Measurements from ENCODE around the gene LRCH3. TPM values are rescaled to one million over a fixed set of nuclear protein-coding genes. Genes with fewer than 3 reads are reported as not detected.

The LRCH3 gene
- total and polyA plus RNA-seq, 2 of the 13 experiments (the other 11 are each of a cell fraction or from before 2014, with no cell fraction given): 25.5 to 103 TPM

GRCh38 chr3:197878427-197878826 lies 87.4 kb downstream of the LRCH3 start:
- CTCF ChIA-PET (ENCODE audit: low intra/inter-chr PET ratio, low total read pairs): no interaction called here
- H3K9ac ChIP-seq (ENCODE audit: insufficient read depth, low read depth, low read length): no peak overlapping the region
- POLR2A ChIA-PET: no interaction called here
- ATAC-seq (no peak), DNase-seq (ENCODE audit: low spot score) (no peak), FAIRE-seq (no peak)
- in situ Hi-C loops (cut with HindIII; ENCODE audit: extremely low pct_ligation_motif_present, low pct_unique_long_range_greater_than_20kb) (no loop called here), intact Hi-C loops (cut with micrococcal nuclease; ENCODE audit: unreplicated experiment) (no loop called here)
- 97% methylated on average over 8 of the region's 8 CpGs for WGBS (ENCODE audit: low lambda C conversion rate)
- no peak overlapping the region for H3K4me3 ChIP-seq (replicated peaks in 1 of 3; ENCODE audit: insufficient read depth in 1 of 3, low read depth in 2 of 3, low read length in 3 of 3)
- no peaks in the 10 kb centered on the region for H3K79me2 ChIP-seq (ENCODE audit: insufficient read depth, low read length)
- no peak overlapping the region for H2AFZ ChIP-seq (ENCODE audit: low read length)
- peaks cover 26% of the 10 kb centered on the region for H3K4me1 ChIP-seq (ENCODE audit: insufficient read depth, low read length)
- H3K4me2 ChIP-seq (ENCODE audit: low read depth, low read length): no peak overlapping the region
- H4K20me1 ChIP-seq (ENCODE audit: insufficient read depth, low read length): peaks cover 21% of the 10 kb centered on the region; the same call in 1 of the 2 replicates
- BruUV-seq (replicated peaks): no TSS peak
- H3K27ac ChIP-seq (ENCODE audit: extremely low read length, insufficient read depth, low read length): no peak overlapping the region
- no peaks in the 10 kb centered on the region for H3K9me3 ChIP-seq (ENCODE audit: low read length)
- no peaks in the 10 kb centered on the region for H3K27me3 ChIP-seq (ENCODE audit: control insufficient read depth in 1 of 2, insufficient read depth in 2 of 2, low read length in 2 of 2)
- TF ChIP-seq ZNF18 (CRISPR knock-in tag; IDR thresholded peaks at IDR 0.05; ENCODE audit: insufficient replicate concordance) (no peak), CCDC6 (CRISPR knock-in tag; IDR thresholded peaks at IDR 0.05) (no peak)
- H3K36me3 ChIP-seq (replicated peaks in 1 of 2; ENCODE audit: control insufficient read depth in 1 of 2, insufficient read depth in 2 of 2, low read length in 2 of 2): peaks cover 7 to 27% of the 10 kb centered on the region in 2 experiments; a peak in 4 of 5 replicates

- CTCF ChIA-PET (ENCODE audit: low intra/inter-chr PET ratio, low total read pairs): no interaction called here
- TF ChIP-seq HMGXB4 (CRISPR knock-in tag; IDR thresholded peaks at IDR 0.05; ENCODE audit: borderline replicate concordance in 1 of 2, low read depth in 1 of 2) (peak in 1 of 2 experiments; percentile 41; a peak in 1 of 4 replicates), HHEX (CRISPR knock-in tag; IDR thresholded peaks at IDR 0.05) (peak; percentile 98), PRDM4 (CRISPR knock-in tag; IDR thresholded peaks at IDR 0.05; ENCODE audit: borderline replicate concordance) (no peak), NFIC (IDR thresholded peaks at IDR 0.05; ENCODE audit: low read length) (peak; percentile 88; the same call in 1 of the 2 replicates), GFI1 (CRISPR knock-in tag; IDR thresholded peaks at IDR 0.05; ENCODE audit: borderline replicate concordance) (peak; percentile 82; the same call in 1 of the 2 replicates), CREM (IDR thresholded peaks at IDR 0.05) (peak; percentile 67; the same call in 1 of the 2 replicates), CREM (CRISPR knock-in tag; IDR thresholded peaks at IDR 0.05) (no peak), PHF5A (CRISPR knock-in tag; IDR thresholded peaks at IDR 0.05; ENCODE audit: low read depth, unreplicated experiment) (peak; percentile 63), FOXK1 (CRISPR knock-in tag; IDR thresholded peaks at IDR 0.05; ENCODE audit: borderline replicate concordance, low read depth) (peak; percentile 50; the same call in 1 of the 2 replicates)
These were observed 89.6 kb downstream of the LRCH3 start for GRCh38 chr3:197880491-197881269.

More at GRCh38 chr3:197880491-197881269, 89.6 kb downstream of the LRCH3 start:
- peak; percentile 51 for FAIRE-seq
- intact Hi-C loops (cut with micrococcal nuclease; ENCODE audit: unreplicated experiment) (no loop called here), in situ Hi-C loops (cut with HindIII; ENCODE audit: extremely low pct_ligation_motif_present, low pct_unique_long_range_greater_than_20kb) (no loop called here)
- H3K4me2 ChIP-seq (ENCODE audit: low read depth, low read length): peak overlapping the region; percentile 46
- peaks cover 4 to 25% of the 10 kb centered on the region in 2 experiments; a peak in 4 of 5 replicates for H3K36me3 ChIP-seq (replicated peaks in 1 of 2; ENCODE audit: control insufficient read depth in 1 of 2, insufficient read depth in 2 of 2, low read length in 2 of 2)
- BruUV-seq (replicated peaks): no TSS peak
- WGBS (ENCODE audit: low lambda C conversion rate): 47% methylated on average over 17 of the region's 17 CpGs
- H4K20me1 ChIP-seq (ENCODE audit: insufficient read depth, low read length): peaks cover 23% of the 10 kb centered on the region; the same call in 1 of the 2 replicates
- no peak overlapping the region for H2AFZ ChIP-seq (ENCODE audit: low read length)
- POLR2A ChIA-PET: no interaction called here
- H3K4me3 ChIP-seq (replicated peaks in 1 of 3; ENCODE audit: insufficient read depth in 1 of 3, low read depth in 2 of 3, low read length in 3 of 3): no peak overlapping the region; a peak in 1 of 6 replicates
- H3K9me3 ChIP-seq (ENCODE audit: low read length): no peaks in the 10 kb centered on the region
- DNase-seq (ENCODE audit: low spot score): peak; percentile 82
- no peaks in the 10 kb centered on the region for H3K79me2 ChIP-seq (ENCODE audit: insufficient read depth, low read length)
- H3K9ac ChIP-seq (ENCODE audit: insufficient read depth, low read depth, low read length): no peak overlapping the region
- H3K27me3 ChIP-seq (ENCODE audit: control insufficient read depth in 1 of 2, insufficient read depth in 2 of 2, low read length in 2 of 2): no peaks in the 10 kb centered on the region
- H3K27ac ChIP-seq (ENCODE audit: extremely low read length, insufficient read depth, low read length): peak overlapping the region; percentile 36
- peaks cover 26% of the 10 kb centered on the region for H3K4me1 ChIP-seq (ENCODE audit: insufficient read depth, low read length)
- peak; percentile 92 for ATAC-seq
